Measurements from ENCODE around the gene CNTLN. TPM values are rescaled to one million over a fixed set of nuclear protein-coding genes. Genes with fewer than 3 reads are reported as not detected.
"Not testable (repeated sequence)": the region's sequence is repeated elsewhere in the genome, so short reads cannot be mapped to it uniquely, and the experiment has no call there.

Gene CNTLN
- total RNA-seq, 3 donors from 2014 or later (not counting 1 experiment from before 2014, with no cell fraction given) = 0.32 to 1.6 (median 0.63) TPM

DNA sequence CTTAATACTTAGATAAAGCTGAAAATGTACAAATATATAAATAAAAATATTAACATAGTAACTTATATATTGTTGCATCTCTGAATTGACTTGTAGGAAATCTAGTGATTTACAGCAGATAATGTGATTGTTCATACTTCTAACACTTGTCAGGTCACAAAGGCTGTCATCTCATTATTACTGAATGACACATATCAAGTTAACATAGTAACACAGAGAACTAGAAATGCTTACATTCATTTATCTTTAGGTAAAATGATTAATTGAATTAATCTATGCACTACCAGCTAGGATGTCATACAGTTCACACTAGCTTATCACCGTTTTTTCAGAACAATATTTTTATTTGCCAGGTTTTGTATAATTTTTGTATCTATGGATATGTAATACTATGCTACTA lies 254.2 kb downstream of the CNTLN start:
- Histone ChIP-seq H3K36me3 (ENCODE audit: control insufficient read depth, insufficient read depth, low read length) (no peaks in the 10 kb centered on the region), H3K27ac (ENCODE audit: low read length) (no peak overlapping the region), H3K9me3 (ENCODE audit: control insufficient read depth, insufficient read depth, low read length) (no peaks in the 10 kb centered on the region), H3K4me1 (ENCODE audit: control insufficient read depth, insufficient read depth, low read length) (no peaks in the 10 kb centered on the region), H3K4me3 (ENCODE audit: low read length) (no peak overlapping the region), H3K27me3 (ENCODE audit: control insufficient read depth, insufficient read depth, low read length) (no peaks in the 10 kb centered on the region)
- Mint-ChIP-seq H3K27ac (no peak overlapping the region), H3K36me3 (no peaks in the 10 kb centered on the region), H3K4me1 (no peaks in the 10 kb centered on the region), H3K9me3 (no peaks in the 10 kb centered on the region), H3K27me3 (ENCODE audit: low read depth in 2 of 2) (no peaks in the 10 kb centered on the region), H3K4me3 (no peak overlapping the region)
- ATAC-seq = no peak
- TF ChIP-seq, protein P1, sequence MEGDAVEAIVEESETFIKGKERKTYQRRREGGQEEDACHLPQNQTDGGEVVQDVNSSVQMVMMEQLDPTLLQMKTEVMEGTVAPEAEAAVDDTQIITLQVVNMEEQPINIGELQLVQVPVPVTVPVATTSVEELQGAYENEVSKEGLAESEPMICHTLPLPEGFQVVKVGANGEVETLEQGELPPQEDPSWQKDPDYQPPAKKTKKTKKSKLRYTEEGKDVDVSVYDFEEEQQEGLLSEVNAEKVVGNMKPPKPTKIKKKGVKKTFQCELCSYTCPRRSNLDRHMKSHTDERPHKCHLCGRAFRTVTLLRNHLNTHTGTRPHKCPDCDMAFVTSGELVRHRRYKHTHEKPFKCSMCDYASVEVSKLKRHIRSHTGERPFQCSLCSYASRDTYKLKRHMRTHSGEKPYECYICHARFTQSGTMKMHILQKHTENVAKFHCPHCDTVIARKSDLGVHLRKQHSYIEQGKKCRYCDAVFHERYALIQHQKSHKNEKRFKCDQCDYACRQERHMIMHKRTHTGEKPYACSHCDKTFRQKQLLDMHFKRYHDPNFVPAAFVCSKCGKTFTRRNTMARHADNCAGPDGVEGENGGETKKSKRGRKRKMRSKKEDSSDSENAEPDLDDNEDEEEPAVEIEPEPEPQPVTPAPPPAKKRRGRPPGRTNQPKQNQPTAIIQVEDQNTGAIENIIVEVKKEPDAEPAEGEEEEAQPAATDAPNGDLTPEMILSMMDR (IDR thresholded peaks at IDR 0.05) = no peak
- WGBS (ENCODE audit: insufficient coverage) = no CpG with 5 or more reads among the region's 1 CpG
- DNase-seq = no peak
- intact Hi-C loops (cut with micrococcal nuclease) = no loop called here

DNA sequence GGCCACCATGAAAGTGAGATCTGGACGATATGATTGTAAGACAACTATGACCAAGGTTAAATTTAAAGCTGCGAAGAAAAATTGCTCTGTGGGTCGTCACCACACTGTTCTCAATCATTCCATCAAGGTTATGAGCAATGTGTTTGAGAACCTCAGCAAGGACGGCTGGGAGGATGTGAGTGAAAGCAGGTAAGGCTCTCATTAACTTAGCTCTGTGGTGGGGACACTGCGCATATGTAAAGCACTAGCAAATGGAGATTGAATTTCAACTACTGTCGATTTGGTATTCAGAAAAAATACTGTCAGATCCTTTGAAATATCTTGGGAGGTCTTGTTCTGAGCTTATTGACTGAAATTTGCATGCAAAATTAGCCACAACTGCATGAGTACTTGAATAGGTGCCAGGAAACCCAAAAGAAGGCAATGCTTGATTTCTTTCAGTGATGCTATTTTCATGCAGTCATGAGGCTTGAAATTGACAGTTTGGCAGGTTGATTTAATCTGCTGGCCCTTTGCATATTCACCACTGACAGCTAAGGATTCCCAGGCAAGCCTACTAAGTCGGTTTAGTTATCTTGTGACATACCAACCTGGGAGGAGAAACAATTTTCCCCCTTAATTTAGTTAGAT lies 260.2 kb downstream of the CNTLN start:
- TF ChIP-seq, protein P1 (IDR thresholded peaks at IDR 0.05) = no peak
- no peak overlapping the region for H3K4me3 ChIP-seq (ENCODE audit: low read length)
- WGBS (ENCODE audit: insufficient coverage) = 64% methylated on average over 6 of the region's 7 CpGs
- intact Hi-C loops (cut with micrococcal nuclease) = no loop called here
- no peaks in the 10 kb centered on the region for H3K4me1 ChIP-seq (ENCODE audit: control insufficient read depth, insufficient read depth, low read length)
- H3K27me3 ChIP-seq (ENCODE audit: control insufficient read depth, insufficient read depth, low read length) = no peaks in the 10 kb centered on the region
- Mint-ChIP-seq H3K27ac (no peak overlapping the region), H3K36me3 (no peaks in the 10 kb centered on the region), H3K27me3 (ENCODE audit: low read depth in 2 of 2) (no peaks in the 10 kb centered on the region), H3K9me3 (peaks cover 0 to 2% of the 10 kb centered on the region in 2 donors), H3K4me1 (no peaks in the 10 kb centered on the region), H3K4me3 (no peak overlapping the region)
- ATAC-seq = no peak
- H3K36me3 ChIP-seq (ENCODE audit: control insufficient read depth, insufficient read depth, low read length) = no peaks in the 10 kb centered on the region
- H3K9me3 ChIP-seq (ENCODE audit: control insufficient read depth, insufficient read depth, low read length) = no peaks in the 10 kb centered on the region
- DNase-seq = no peak
- H3K27ac ChIP-seq (ENCODE audit: low read length) = no peak overlapping the region

DNA sequence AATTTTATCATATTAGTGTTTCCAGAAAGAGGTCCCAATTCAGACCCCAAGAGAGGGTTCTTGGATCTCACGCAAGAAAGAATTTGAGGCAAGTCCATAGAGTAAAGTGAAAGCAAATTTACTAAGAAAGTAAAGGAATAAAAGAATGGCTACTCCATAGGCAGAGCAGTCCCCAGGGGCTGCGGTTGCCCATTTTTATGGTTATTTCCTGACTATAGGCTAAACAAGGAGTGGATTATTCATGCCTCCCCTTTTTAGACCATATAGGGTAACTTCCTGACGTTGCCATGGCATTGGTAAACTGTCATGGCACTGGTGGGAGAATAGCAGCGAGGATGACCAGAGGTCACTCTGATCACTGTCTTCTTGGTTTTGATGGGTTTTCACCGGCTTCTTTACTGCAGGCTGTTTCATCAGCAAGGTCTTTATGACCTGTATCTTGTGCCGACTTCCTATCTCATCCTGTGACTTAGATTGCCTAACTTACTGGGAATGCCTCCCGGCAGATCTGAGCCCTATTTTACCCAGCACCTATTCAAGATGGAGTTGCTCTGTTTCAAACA lies 262.4 kb downstream of the CNTLN start:
- H3K9me3 Mint-ChIP-seq; H3K27me3 ChIP-seq (ENCODE audit: control insufficient read depth, insufficient read depth, low read length); H3K4me3 ChIP-seq (ENCODE audit: low read length); ATAC-seq; H3K27me3 Mint-ChIP-seq (ENCODE audit: low read depth in 2 of 2); intact Hi-C loops (cut with micrococcal nuclease); H3K27ac ChIP-seq (ENCODE audit: low read length); DNase-seq; H3K27ac Mint-ChIP-seq; H3K4me1 ChIP-seq (ENCODE audit: control insufficient read depth, insufficient read depth, low read length); H3K4me1 Mint-ChIP-seq; H3K4me3 Mint-ChIP-seq; H3K36me3 ChIP-seq (ENCODE audit: control insufficient read depth, insufficient read depth, low read length); H3K36me3 Mint-ChIP-seq; H3K9me3 ChIP-seq (ENCODE audit: control insufficient read depth, insufficient read depth, low read length): not testable (repeated sequence)
- 95% methylated on average over 7 of the region's 7 CpGs for WGBS (ENCODE audit: insufficient coverage)

DNA sequence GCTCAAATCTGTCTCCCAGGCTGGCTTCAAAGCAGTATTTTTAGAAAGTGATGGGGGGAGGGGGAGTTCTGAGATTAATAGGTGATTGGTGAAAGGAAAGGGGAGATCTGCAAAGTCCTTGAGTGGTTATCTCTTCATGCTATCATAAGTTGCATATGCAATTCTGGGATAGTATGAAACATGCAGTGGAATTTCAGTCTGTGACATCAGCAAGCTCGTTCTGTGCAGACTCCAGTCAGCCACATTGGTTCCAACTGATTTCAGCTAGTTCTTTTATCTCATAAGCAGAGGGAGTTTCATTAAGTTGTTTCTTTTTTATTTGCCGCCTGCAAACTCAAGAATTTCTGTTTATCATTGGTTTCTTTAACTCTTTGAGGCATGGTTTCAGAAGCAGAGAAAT lies 263.5 kb downstream of the CNTLN start:
- DNase-seq = no peak
- no peak for ATAC-seq
- Mint-ChIP-seq H3K36me3 (no peaks in the 10 kb centered on the region), H3K27ac (no peak overlapping the region), H3K27me3 (ENCODE audit: low read depth in 2 of 2) (no peaks in the 10 kb centered on the region), H3K4me3 (no peak overlapping the region), H3K4me1 (no peaks in the 10 kb centered on the region), H3K9me3 (peaks cover 0 to 2% of the 10 kb centered on the region in 2 donors)
- Histone ChIP-seq H3K9me3 (ENCODE audit: control insufficient read depth, insufficient read depth, low read length) (no peaks in the 10 kb centered on the region), H3K27ac (ENCODE audit: low read length) (no peak overlapping the region), H3K36me3 (ENCODE audit: control insufficient read depth, insufficient read depth, low read length) (no peaks in the 10 kb centered on the region), H3K4me1 (ENCODE audit: control insufficient read depth, insufficient read depth, low read length) (no peaks in the 10 kb centered on the region), H3K4me3 (ENCODE audit: low read length) (no peak overlapping the region), H3K27me3 (ENCODE audit: control insufficient read depth, insufficient read depth, low read length) (no peaks in the 10 kb centered on the region)
- intact Hi-C loops (cut with micrococcal nuclease) = no loop called here
- WGBS (ENCODE audit: insufficient coverage) = 93% methylated on average over 2 of the region's 2 CpGs
- TF ChIP-seq, protein P1 (IDR thresholded peaks at IDR 0.05) = no peak
